NCI-H2227 treated with DMSO at 0.1 percent for 48 hours (cell line): ENCODE results near the gene ZNF577.

Experiments
- DNase-seq: peaks from one replicate; lab custom pipeline; 2025; lab: John Stamatoyannopoulos, UW

ZNF577 gene

GRCh38 chr19:51861870-51862622, 25.7 kb downstream of the ZNF577 start:
- no peak for DNase-seq

- DNase-seq, result no peak
Observed at GRCh38 chr19:51837145-51837544, 50.6 kb downstream of the ZNF577 start.

- DNase-seq, result no peak
Observed at GRCh38 chr19:51830274-51830673, 57.5 kb downstream of the ZNF577 start.

GRCh38 chr19:51824281-51825005, 63.3 kb downstream of the ZNF577 start:
- no peak for DNase-seq

- DNase-seq, result no peak
Observed at GRCh38 chr19:51822946-51823345, 64.8 kb downstream of the ZNF577 start.

GRCh38 chr19:51822325-51822724, 65.4 kb downstream of the ZNF577 start:
- DNase-seq, result no peak

- DNase-seq, result no peak
Observed at GRCh38 chr19:51821921-51822320, 65.8 kb downstream of the ZNF577 start.

GRCh38 chr19:51821456-51821855, 66.3 kb downstream of the ZNF577 start:
- DNase-seq, result no peak
